Measurements from ENCODE around the gene CT47C1.

CT47C1 gene

DNA sequence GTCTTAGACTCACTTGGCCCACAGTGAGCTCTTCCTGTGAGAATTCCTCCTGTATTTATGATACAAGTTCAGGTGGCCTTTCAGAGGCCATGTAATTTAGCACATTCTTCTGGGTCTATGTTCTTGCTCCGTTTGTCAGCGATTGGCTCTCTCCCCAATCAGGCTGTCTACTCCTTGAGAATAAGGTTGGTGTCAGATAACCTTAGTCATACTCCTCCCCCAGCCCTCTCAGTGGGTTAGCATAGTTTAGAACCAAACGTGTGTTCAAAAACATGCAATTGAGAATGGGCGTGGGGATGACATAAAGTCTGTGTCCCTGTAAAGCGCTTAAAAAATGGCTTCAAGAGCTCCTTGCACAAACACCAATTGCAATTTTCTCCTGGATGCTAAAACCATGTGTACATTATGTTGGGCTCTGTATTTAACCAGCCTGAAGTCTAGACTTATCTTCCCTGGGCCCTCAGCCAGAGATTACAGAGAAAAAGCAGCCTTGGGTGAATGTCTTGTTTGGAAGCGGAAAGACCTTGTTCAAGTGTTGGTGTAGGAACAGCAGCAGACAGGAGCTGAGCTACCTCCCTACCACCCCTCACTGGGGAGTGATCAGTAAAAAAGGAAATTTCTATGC, 9.9 kb upstream of the CT47C1 start:
- FAIRE-seq = no peak
- TF ChIP-seq POLR2A (IDR thresholded peaks at IDR 0.05; ENCODE audit: low read depth, low read length) = no peak
- no peak for DNase-seq (ENCODE audit: insufficient read length, low spot score)

DNA sequence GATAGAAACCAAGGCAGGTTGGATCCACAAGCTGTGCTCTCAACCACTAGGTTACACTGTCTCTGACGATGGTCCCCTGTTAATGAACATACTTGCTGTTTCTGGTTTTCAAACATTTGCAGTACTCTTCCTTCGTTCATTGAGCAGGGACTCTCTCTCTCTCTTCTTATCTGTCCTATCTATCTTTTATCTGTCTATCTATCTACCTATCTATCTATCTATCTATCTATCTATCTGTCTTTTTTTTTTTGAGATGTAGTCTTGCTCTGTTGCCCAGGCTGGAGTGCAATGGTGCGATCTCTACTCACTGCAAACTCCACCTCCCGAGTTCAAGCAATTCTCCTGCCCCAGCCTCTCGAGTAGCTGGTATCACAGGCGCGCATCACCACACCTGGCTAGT, 9.4 kb upstream of the CT47C1 start:
- FAIRE-seq (no peak), DNase-seq (ENCODE audit: insufficient read length, low spot score) (no peak)
- no peak for TF ChIP-seq POLR2A (IDR thresholded peaks at IDR 0.05; ENCODE audit: low read depth, low read length)

DNA sequence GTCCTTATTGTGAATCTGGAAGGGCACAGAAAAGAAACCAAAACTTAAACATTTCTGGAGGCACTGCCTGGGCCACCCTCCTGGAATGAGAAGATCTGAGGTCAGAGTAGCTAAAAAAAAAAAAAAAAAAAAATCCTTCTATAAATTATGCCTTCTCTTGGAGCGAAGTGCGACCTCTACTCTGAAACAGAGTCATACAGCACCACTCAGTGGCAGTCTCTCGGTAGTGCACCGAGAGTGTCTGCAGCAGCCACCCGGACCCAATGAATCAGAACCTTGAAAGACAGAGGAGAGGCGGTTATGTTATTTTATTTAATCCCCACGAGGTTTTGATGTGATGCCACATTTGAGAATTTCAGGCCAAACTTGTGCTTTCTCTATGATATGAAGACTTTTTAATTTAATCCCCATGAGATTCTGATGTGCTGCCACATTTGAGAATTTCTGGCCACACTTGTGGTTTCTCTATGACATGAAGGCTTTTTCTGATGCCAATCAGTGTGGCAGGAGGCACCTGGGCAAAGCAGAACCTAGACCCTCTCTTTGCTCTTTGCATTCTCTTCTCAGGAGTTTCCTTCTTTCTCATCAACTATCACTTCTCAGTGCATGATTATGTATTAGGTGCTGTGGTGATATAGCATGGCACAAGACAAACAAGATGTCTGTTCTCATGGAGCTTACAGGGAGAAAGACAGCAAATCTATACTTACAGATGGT, 5.6 kb upstream of the CT47C1 start:
- FAIRE-seq (no peak), DNase-seq (ENCODE audit: insufficient read length, low spot score) (peak; percentile 38)
- no peak for TF ChIP-seq POLR2A (IDR thresholded peaks at IDR 0.05; ENCODE audit: low read depth, low read length)

DNA sequence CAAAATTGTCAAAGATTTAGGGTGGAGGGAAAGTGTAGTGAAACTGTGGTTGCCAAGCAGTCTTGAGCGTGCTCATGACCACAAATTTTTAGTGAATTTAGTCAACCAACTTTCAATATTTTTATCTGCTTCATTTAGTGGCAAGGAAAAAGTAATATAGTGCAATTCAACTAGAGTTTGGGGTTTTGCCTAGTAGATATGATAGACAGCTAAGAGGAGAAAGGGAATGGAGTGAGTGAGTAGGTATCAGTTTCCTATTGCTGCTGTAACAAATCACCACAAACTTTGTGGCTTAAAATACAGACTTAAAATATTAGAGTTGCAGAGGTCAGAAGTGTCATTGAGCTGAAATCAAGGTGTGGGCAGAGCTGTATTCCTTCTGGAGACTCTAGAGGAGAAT, 3.7 kb upstream of the CT47C1 start:
- no peak for FAIRE-seq
- no peak for TF ChIP-seq POLR2A (IDR thresholded peaks at IDR 0.05; ENCODE audit: low read depth, low read length)
- no peak for DNase-seq (ENCODE audit: insufficient read length, low spot score)

DNA sequence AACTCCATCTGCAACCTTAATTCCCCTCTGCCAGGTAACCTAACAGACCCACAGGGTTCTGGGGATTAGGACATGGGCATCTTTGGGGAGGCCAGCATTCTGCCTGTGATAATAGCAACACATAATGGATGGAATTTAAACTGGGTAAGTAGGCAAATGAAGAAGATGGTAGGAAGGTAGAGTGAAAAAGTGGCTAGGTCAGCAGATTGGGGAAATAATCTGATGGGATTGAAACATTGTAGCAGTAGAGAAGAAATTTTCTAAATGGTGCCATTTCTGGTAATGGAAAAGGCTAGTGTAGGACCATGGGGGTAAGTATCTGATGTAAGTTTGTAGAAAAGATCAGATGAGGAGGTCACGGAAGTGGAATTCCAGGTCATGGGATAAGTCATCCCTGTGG, 3.0 kb upstream of the CT47C1 start:
- FAIRE-seq (no peak), DNase-seq (ENCODE audit: insufficient read length, low spot score) (no peak)
- no peak for TF ChIP-seq POLR2A (IDR thresholded peaks at IDR 0.05; ENCODE audit: low read depth, low read length)

DNA sequence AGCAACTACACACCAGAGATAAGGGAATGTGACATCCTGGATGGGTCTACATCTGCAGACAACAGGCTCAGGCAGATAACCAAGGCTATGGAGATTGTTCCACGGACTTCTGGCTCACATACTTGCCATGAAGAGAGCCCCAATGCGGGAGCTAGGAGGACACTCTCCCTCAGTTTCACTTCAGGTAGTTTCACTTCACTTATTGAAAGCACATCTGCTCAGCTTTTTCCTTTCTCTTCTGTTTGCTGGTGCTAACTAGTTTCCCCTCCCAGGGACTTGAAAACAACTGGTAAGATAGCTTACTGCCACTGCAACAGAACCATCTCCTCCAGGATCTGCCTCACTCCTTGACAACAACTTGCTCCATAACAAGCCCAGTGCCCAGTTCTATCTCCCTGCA, 1.4 kb upstream of the CT47C1 start:
- no peak for FAIRE-seq

DNA sequence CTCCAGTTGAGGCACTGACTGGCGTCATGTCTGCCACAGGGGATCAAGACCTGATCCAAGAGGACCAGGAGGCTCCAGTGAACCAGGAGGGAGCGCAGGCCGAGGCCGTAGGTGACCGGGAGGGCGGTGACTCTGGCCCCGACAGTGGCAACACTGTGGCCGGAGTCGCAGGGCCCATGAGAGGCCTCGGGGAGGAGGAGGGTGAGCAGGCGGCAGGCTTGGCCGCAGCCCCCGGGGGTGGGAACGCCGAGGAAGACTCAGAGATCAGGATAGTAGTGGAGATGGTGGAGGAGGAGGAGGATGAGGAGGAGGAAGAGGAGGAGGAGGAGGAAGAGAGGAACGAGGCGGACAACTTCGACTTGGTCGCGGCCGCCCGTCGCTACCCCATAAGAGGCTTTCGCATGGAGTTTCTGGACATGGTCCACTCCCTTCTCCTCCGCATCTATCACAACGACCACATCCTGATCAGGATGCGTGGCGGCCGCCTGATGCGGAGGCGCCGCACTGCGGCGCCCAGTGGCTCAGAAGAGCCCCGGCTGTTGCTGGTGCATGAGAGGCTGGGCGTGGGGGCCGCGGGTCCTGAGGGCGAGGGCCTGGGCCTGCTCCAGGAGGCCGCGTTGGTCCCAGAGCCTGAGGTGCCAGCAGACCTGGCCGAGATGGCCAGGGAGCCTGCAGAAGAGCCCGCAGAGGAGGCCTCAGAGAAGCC, 560 bp downstream of the CT47C1 start:
- FAIRE-seq (no peak), DNase-seq (ENCODE audit: insufficient read length, low spot score) (no peak)
- no peak for TF ChIP-seq POLR2A (IDR thresholded peaks at IDR 0.05; ENCODE audit: low read depth, low read length)

More for the DNA sequence above, 1.4 kb upstream of the CT47C1 start:
- no peak for TF ChIP-seq POLR2A (IDR thresholded peaks at IDR 0.05; ENCODE audit: low read depth, low read length)
- no peak for DNase-seq (ENCODE audit: insufficient read length, low spot score)

DNA sequence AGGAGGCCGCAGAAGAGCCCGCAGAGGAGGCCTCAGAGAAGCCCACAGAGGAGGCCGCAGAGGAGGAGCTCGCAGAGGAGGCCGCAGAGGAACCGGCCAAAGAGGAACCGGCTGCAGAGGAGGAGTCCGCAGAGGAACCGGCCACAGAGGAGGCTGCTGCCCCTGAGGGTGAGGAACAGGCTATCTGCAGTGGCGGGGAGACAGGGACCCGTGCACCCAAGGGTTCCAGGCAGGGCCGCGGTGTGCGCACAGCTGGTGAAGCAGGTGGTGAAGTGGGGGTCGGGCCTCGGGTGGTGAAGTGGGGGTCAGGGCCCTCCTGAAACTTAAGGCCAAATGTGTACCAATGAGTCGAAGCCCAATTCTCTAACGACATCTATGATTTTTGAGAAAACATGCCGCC, 1.1 kb downstream of the CT47C1 start:
- FAIRE-seq = no peak
- no peak for TF ChIP-seq POLR2A (IDR thresholded peaks at IDR 0.05; ENCODE audit: low read depth, low read length)
- DNase-seq (ENCODE audit: insufficient read length, low spot score) = no peak

DNA sequence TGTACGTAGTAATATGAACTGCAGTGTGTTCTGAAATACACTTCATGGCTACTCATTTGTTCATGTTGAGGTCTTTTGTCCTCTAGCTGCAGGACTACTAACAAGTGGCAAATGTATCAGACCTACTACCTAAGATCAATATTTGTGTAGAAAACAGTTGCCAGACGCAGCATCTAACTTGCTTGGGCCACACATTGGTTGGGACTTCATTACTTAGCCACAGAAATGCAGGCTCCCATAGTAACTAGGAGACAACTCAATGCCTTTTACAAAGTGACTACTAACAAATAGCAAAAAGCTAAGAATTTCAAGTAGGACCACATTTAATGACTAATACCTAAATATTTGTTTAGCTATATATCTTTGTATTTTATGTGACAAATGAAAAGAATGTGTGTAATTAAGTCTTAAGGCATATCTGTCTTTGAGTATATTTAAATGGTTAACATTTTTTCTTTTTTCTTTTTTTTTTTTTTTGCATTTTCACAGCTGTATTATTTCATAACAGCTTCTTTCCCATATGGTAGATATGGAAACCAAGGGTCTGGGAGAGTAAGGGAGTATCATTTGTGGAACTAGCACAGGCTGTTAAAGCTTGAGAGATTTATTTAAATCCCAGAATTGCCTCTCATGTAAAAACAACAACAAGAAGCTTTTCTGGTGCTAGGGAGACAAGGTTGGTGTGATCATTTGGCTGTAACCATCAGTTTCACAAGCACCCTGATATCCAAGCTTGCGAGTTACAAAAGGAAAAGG, 2.7 kb downstream of the CT47C1 start:
- no peak for TF ChIP-seq POLR2A (IDR thresholded peaks at IDR 0.05; ENCODE audit: low read depth, low read length)
- DNase-seq (ENCODE audit: insufficient read length, low spot score) (no peak), FAIRE-seq (no peak)

DNA sequence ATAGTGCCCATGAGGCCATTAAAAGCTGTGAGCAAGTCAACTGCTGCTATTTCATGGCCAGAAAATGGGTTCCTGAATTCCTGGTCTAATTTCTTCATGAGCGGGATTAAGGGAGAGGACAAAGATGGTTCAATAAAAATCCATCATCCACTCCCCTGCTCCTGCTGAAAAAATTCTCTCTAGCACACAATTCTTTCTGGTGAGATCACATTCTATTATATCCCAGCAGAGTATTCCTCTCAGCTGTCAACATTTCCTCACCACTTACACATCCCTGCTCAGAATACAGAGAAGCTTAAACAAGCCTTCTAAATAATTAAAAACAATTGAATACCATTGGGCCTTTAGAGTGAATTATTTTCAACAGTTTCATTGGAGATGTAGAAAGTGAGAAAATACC, 9.5 kb downstream of the CT47C1 start:
- DNase-seq (ENCODE audit: insufficient read length, low spot score) = no peak
- no peak for TF ChIP-seq POLR2A (IDR thresholded peaks at IDR 0.05; ENCODE audit: low read depth, low read length)
- FAIRE-seq = no peak

DNA sequence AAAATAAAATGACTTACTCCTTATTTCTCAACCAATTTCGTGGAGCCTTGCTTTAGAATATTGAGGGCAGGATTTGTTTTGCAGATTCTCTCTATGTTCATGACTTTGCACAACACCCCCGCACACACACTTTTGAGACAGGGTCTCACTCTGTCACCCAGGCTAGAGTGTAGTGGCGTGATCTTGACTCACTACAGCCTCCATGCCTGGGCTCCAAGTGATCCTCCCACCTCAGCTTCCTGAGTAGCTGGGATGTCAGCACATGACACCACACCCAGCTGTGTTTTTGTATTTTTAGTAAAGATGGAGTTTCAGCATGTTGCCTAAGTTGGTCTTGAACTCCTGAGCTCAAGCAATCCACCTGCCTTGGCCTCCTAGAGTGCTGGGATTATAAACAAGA, 12.0 kb downstream of the CT47C1 start:
- no peak for TF ChIP-seq POLR2A (IDR thresholded peaks at IDR 0.05; ENCODE audit: low read depth, low read length)
- DNase-seq (ENCODE audit: insufficient read length, low spot score) = no peak
- no peak for FAIRE-seq

DNA sequence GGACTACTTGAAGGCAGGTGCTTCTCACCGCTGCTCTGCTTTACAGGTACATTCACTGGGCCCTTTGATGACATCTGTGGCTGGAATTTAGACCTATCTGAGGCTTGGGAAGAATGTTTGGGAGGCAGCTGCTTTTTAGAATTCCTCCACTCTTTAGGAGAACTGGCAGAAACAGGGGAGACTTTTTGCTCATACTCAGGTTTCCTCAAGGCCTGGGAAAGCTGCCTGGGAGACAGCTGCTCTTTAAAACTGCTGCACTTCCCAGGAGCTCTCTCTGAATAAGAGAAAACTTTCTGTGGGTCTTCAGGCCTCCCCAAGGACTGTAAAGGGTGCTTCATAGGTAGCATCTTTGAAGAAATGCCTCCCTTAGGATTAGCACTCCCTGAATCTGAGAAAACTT, 14.3 kb downstream of the CT47C1 start:
- TF ChIP-seq POLR2A (IDR thresholded peaks at IDR 0.05; ENCODE audit: low read depth, low read length) = no peak
- FAIRE-seq = no peak
- no peak for DNase-seq (ENCODE audit: insufficient read length, low spot score)

DNA sequence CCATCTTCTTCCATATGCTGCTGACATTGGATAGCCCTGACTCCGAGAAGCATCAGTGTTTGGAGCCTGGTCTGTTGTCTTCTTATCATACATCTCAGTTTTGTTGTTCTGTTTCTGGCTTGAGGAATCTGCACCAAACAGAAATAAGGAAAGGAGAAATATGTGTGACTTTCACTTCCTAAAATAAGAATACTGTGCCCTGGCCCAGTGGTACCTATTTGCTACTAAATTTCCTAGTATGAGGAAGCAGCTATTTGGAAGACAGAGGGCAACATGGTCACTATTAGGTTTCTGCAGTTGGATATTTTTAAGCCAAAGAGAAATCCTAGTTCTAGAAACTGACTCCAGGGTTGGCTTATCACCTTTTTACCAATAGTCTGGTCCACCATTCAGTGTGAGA, 16.8 kb downstream of the CT47C1 start:
- FAIRE-seq = no peak
- TF ChIP-seq POLR2A (IDR thresholded peaks at IDR 0.05; ENCODE audit: low read depth, low read length) = no peak
- DNase-seq (ENCODE audit: insufficient read length, low spot score) = no peak

DNA sequence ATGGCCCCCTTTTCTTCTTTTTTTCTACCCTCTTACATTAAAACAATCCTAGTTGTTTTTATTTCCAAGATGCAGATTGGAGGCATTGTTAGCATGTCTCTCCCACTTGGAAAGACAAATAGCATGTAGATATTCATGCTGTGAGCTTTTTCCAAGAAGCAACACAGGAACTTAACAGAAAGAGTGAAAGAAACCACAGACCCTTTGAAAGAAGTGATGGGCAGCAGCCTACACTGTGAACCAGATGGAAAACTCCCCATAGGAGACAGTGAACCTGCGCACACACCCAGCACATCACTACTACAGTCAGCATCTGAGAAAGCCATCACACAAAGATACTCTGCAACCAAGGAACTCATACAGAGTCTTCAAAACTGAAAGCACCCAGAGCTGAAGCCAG, 17.8 kb downstream of the CT47C1 start:
- no peak for FAIRE-seq
- TF ChIP-seq POLR2A (IDR thresholded peaks at IDR 0.05; ENCODE audit: low read depth, low read length) = no peak
- DNase-seq (ENCODE audit: insufficient read length, low spot score) = no peak
